Ovary (tissue), 10 donors: ENCODE measurements around the gene STAT6. TPM values are rescaled to one million over a fixed set of nuclear protein-coding genes. Genes with fewer than 3 reads are reported as not detected.

Experiments used
- DNase-seq, 5 donors: peaks; one replicate each; pipeline ENCODE4 v3.0.0-alpha.2; 2019 to 2020
- H3K27ac ChIP-seq, 2 donors: fragments of 200-600 bp; one replicate each; pipeline versions ENCODE4 v1.5.1 to v1.8.0; 2019 to 2022
- H3K27me3 ChIP-seq: fragments of 200-600 bp; one replicate; pipeline ENCODE4 v1.8.0; 2022
- H3K36me3 ChIP-seq: fragments of 200-600 bp; sonication (generic); one replicate; pipeline ENCODE4 v1.5.1; 2019
- H3K4me1 ChIP-seq: one replicate; pipeline ENCODE4 v1.8.1; 2013; ENCODE audit warnings: mild to moderate bottlenecking, moderate library complexity; ENCODE audit not compliant: insufficient read depth
- H3K4me3 ChIP-seq: fragments of 200-600 bp; sonication (generic); one replicate; pipeline ENCODE4 v1.5.1; 2017
- H3K9me3 ChIP-seq, 2 donors: fragments of 200-600 bp in 1 of 2; sonication (generic) in 1 of 2; one replicate each; pipeline versions ENCODE4 v1.5.1 to v1.8.1; 2013 to 2019; ENCODE audit warnings: mild to moderate bottlenecking in 1 of 2, moderate library complexity in 1 of 2
- EP300 ChIP-seq: sonication (generic); formaldehyde crosslinking; IDR thresholded peaks from one replicate; pipeline ENCODE4 v1.6.1; 2017; ENCODE audit warnings: antibody characterized with exemption
- POLR2A ChIP-seq: fragments of 450-650 bp; IDR thresholded peaks from one replicate; pipeline ENCODE4 v1.6.1; 2017; ENCODE audit warnings: antibody characterized with exemption, mild to moderate bottlenecking, moderate library complexity
- WGBS, 3 donors: extraction: QIAGEN DNeasy Blood & Tissue Kit in 1 of 3; methylation state at CpG; one replicate each; pipeline versions ENCODE4 v1.1.5 to v1.1.7; 2013 to 2017; 5-methylcytosine and 5-hydroxymethylcytosine counted together
- intact Hi-C, 4 donors: fragments of 100-400 bp; cut with DNase I; formaldehyde crosslinking; loops; one replicate each; pipeline versions ENCODE4 v1.11.0 to v1.15.1; 2022 to 2023
- long read RNA-seq, 3 donors: library from polyadenylated mRNA in 2 of 3; unstranded in 2 of 3; transcript quantifications; one replicate each; pipeline ENCODE4 v2.0.0 and lab custom pipeline, GENCODE V29; 2021 to 2026
- polyA plus RNA-seq, 2 donors: library from polyadenylated mRNA; stranded (reverse); fragments of 200-250 nt in 1 of 2; fragments of 350-450 nt in 1 of 2; fragmentation: Illumina TruSeq in 1 of 2; extraction: RNeasy Lipid Tissue Mini Kit (QIAGEN cat#74804) in 1 of 2; gene quantifications; one replicate each; pipeline ENCODE4 v1.2.3, GENCODE V29; 2013 to 2014
- total RNA-seq, 7 donors: library from RNA; depleted of rRNA in 2 of 7; stranded (reverse); fragments of >200 nt in 2 of 7; fragmentation: NEBNext Ultra II Directional in 3 of 7; extraction: Animal tissue kit (Norgen Biotek cat#: 25700) in 3 of 7; gene quantifications; one replicate each; pipeline versions ENCODE4 v1.1.0 to v1.2.4, GENCODE V29; 2016 to 2023
- TF ChIP-seq, protein P1 (sequence below), 3 donors: fragments of 450-650 bp in 2 of 3; fragments of 200-600 bp in 1 of 3; IDR thresholded peaks; one replicate each; pipeline versions ENCODE4 v1.5.1 to v1.8.0; 2016 to 2022; ENCODE audit warnings: antibody characterized with exemption in 3 of 3, mild to moderate bottlenecking in 1 of 3
- donor health status: DM: no; HTN: no; CAD: no; lungs with moderate emphysema.
- donor health status: DM: no; HTN: no; CAD: no.
- donor health status: Bipolar disorder and iron deficiency.
- donor health status: DM: yes; HTN: yes; CAD: no.
- donor health status: DM: no; HTN: no; CAD: no.
- donor health status: DM: yes; HTN: yes; CAD: no.

The STAT6 gene, protein sequence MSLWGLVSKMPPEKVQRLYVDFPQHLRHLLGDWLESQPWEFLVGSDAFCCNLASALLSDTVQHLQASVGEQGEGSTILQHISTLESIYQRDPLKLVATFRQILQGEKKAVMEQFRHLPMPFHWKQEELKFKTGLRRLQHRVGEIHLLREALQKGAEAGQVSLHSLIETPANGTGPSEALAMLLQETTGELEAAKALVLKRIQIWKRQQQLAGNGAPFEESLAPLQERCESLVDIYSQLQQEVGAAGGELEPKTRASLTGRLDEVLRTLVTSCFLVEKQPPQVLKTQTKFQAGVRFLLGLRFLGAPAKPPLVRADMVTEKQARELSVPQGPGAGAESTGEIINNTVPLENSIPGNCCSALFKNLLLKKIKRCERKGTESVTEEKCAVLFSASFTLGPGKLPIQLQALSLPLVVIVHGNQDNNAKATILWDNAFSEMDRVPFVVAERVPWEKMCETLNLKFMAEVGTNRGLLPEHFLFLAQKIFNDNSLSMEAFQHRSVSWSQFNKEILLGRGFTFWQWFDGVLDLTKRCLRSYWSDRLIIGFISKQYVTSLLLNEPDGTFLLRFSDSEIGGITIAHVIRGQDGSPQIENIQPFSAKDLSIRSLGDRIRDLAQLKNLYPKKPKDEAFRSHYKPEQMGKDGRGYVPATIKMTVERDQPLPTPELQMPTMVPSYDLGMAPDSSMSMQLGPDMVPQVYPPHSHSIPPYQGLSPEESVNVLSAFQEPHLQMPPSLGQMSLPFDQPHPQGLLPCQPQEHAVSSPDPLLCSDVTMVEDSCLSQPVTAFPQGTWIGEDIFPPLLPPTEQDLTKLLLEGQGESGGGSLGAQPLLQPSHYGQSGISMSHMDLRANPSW
- total RNA-seq (100 to 1,000 TPM in 5 of 7 donors, 10 to 100 TPM in 2; 67.4 to 211 (median 168) TPM), polyA plus RNA-seq (100 to 1,000 TPM; 145 to 158 TPM)
- long read RNA-seq, donor 1, full-length matches to known transcripts = 30 of 165 reads
- long read RNA-seq, donor 1, partial matches to known transcripts = 80 of 165 reads
- long read RNA-seq, donor 1, other reads (novel, unspliced or antisense) = 55 of 165 reads
- long read RNA-seq, donor 2, full-length matches to known transcripts = 4 of 4 reads
- long read RNA-seq, donor 2, partial matches to known transcripts = 0 of 4 reads
- long read RNA-seq, donor 2, other reads (novel, unspliced or antisense) = 0 of 4 reads
- long read RNA-seq, donor 3, full-length matches to known transcripts = 66 of 179 reads
- long read RNA-seq, donor 3, partial matches to known transcripts = 91 of 179 reads
- long read RNA-seq, donor 3, other reads (novel, unspliced or antisense) = 22 of 179 reads

DNA sequence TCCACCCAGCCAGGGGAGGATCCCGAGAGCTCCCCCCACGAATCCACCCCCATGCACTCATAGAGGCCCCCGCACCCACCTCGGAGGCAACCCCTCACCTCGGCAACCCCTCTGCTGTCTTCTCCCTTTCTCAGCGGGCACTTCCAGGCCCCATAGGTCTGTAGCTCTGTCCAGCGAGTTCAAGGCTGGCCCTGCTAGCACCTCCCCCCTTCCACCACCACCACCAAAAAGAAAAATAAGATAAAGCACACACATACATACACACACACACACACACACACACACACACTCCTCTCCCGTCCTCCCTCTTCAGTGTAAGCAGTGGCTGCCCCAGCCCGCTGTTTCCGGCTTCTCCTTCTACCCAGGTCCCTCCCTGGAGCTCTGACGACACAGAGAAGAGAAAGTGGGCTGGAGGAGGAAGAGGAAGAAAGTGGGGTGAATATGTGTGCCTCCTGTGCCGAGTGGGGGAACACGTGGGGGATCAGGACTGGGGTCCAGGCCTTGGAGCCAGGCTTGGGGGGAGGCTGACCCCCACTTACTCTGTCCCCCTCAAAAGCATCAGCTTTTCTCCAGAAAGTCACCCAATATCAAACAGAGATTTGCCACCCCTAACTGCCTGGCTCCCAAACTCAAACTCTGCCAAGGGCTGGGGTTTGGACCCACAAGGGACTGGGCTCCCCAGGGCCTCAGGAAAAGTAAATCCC lies at the start of gene STAT6:
Gene STAT6 (minus strand): TSS at position 332 of the 704 bp plus-strand sequence. CDS start 3,084 bp downstream, outside the sequence.
- DNase-seq = peak; percentile 82 to 85 (median 84)
- Histone ChIP-seq H3K4me3 (peak within 1 kb of the TSS; percentile 49), H3K27ac (peak within 1 kb of the TSS; percentile 61 to 99), H3K9me3 (no peaks in the 10 kb centered on the region), H3K4me1 (peaks cover 2% of the 10 kb centered on the region), H3K36me3 (no peaks in the 10 kb centered on the region), H3K27me3 (no peaks in the 10 kb centered on the region)
- intact Hi-C loops = loop anchor here in 3 of 4 donors (2.0 to 5.0 kb wide), 5 partner anchors 22 to 104 kb away; partner anchors contain the start of genes NAB2 (in 1 of the 3) and ZBTB39 (in 1 of the 3)
- 0% methylated on average over 13 of the region's 13 CpGs for WGBS, 3 donors
- TF ChIP-seq EP300 = no peak
- peak; percentile 73 for TF ChIP-seq POLR2A
- TF ChIP-seq, protein P1, sequence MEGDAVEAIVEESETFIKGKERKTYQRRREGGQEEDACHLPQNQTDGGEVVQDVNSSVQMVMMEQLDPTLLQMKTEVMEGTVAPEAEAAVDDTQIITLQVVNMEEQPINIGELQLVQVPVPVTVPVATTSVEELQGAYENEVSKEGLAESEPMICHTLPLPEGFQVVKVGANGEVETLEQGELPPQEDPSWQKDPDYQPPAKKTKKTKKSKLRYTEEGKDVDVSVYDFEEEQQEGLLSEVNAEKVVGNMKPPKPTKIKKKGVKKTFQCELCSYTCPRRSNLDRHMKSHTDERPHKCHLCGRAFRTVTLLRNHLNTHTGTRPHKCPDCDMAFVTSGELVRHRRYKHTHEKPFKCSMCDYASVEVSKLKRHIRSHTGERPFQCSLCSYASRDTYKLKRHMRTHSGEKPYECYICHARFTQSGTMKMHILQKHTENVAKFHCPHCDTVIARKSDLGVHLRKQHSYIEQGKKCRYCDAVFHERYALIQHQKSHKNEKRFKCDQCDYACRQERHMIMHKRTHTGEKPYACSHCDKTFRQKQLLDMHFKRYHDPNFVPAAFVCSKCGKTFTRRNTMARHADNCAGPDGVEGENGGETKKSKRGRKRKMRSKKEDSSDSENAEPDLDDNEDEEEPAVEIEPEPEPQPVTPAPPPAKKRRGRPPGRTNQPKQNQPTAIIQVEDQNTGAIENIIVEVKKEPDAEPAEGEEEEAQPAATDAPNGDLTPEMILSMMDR (IDR thresholded peaks at IDR 0.05) = peak in 2 of 3 donors; percentile 50 to 59

DNA sequence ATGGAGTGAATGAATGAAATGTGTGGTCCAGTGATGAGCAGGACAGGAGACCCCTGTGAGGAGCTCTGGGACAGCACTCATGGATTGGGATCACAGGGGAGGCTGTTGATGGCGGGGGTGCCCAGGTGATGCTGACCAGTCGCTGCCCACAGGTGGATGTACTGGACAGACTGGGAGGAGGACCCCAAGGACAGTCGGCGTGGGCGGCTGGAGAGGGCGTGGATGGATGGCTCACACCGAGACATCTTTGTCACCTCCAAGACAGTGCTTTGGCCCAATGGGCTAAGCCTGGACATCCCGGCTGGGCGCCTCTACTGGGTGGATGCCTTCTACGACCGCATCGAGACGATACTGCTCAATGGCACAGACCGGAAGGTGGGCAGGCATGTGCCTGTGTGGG lies 49.6 kb upstream of the STAT6 start:
- H3K9me3 ChIP-seq = no peaks in the 10 kb centered on the region
- intact Hi-C loops = no loop called here
- H3K4me1 ChIP-seq = no peaks in the 10 kb centered on the region
- H3K27me3 ChIP-seq = no peaks in the 10 kb centered on the region
- no peak for DNase-seq
- no peaks in the 10 kb centered on the region for H3K36me3 ChIP-seq
- WGBS, 3 donors = 87 to 89% (median 88%) methylated on average over 14 of the region's 14 CpGs
- no peak overlapping the region for H3K4me3 ChIP-seq
- no peak overlapping the region for H3K27ac ChIP-seq
- TF ChIP-seq POLR2A (no peak), EP300 (no peak)
- TF ChIP-seq, protein P1 (IDR thresholded peaks at IDR 0.05) = no peak

DNA sequence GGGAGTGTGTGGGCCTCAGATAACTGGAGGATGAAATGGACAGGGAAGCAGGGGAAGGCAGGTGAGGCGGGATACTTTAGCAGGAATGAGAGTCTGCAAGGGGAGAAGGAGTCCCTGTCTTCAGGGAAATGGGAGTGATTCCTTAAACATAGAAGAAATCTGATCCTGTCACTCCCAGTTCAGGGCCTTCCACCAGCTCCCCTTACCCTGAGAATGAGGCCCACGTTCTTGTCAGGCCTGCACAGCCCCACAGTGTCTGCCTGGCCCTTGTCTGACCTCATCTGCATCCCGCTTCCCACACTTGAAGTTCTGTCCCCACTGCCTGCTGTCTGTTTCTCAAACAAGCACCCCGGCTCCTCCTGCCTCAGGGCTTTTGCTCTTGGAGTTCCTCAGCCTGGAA lies 48.9 kb upstream of the STAT6 start:
- H3K36me3 ChIP-seq = no peaks in the 10 kb centered on the region
- H3K27me3 ChIP-seq = no peaks in the 10 kb centered on the region
- H3K9me3 ChIP-seq = no peaks in the 10 kb centered on the region
- WGBS, 3 donors = 80 to 87% (median 86%) methylated on average over 4 of the region's 4 CpGs
- H3K4me1 ChIP-seq = no peaks in the 10 kb centered on the region
- H3K27ac ChIP-seq = no peak overlapping the region
- intact Hi-C loops = no loop called here
- DNase-seq = no peak
- TF ChIP-seq, protein P1 (IDR thresholded peaks at IDR 0.05) = no peak
- no peak overlapping the region for H3K4me3 ChIP-seq
